Astrocyte (in vitro differentiated cells and primary cell): ENCODE results near the gene FMN1.

Experiments used
- EZH2 ChIP-seq: IDR thresholded peaks from 2 replicates; pipeline ENCODE4 v1.6.1; 2012; ENCODE audit warnings: mild to moderate bottlenecking, low read length, inconsistent platforms; ENCODE audit not compliant: insufficient read depth
- TF ChIP-seq, protein P1 (sequence below): IDR thresholded peaks from 2 replicates; pipeline ENCODE4 v1.5.1; 2011; ENCODE audit warnings: low read depth, mild to moderate bottlenecking, inconsistent platforms, low read length, moderate library complexity; ENCODE audit not compliant: insufficient read depth

DNA sequence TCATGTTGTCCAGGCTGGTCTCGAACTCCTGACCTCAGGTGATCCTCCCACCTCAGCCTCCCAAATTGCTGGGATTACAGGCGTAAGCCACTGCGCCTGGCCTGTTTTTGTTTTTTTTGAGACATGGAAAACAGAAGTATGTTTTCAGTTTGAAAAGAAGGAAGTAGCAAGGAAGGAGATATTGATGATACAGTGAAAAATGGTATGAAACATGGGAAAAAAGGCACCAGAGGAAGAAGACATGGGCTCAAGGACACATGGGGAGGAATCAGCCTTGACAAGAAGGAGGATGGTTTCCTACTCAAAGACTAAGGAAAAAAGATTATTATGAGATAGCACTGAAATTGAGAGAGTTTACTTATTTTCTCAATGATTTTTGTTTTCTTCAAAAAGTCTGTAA, 30.7 kb downstream of the FMN1 start:
- TF ChIP-seq, protein P1, sequence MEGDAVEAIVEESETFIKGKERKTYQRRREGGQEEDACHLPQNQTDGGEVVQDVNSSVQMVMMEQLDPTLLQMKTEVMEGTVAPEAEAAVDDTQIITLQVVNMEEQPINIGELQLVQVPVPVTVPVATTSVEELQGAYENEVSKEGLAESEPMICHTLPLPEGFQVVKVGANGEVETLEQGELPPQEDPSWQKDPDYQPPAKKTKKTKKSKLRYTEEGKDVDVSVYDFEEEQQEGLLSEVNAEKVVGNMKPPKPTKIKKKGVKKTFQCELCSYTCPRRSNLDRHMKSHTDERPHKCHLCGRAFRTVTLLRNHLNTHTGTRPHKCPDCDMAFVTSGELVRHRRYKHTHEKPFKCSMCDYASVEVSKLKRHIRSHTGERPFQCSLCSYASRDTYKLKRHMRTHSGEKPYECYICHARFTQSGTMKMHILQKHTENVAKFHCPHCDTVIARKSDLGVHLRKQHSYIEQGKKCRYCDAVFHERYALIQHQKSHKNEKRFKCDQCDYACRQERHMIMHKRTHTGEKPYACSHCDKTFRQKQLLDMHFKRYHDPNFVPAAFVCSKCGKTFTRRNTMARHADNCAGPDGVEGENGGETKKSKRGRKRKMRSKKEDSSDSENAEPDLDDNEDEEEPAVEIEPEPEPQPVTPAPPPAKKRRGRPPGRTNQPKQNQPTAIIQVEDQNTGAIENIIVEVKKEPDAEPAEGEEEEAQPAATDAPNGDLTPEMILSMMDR, result no peak
- TF ChIP-seq EZH2, result no peak
